Stimulated activated CD4-positive, alpha-beta T cell treated with anti-CD3 and anti-CD28 coated beads, Interleukin-15, amount 100 ng/mL, for 1 hour (primary cell): ENCODE measurements around the gene NAGPA.
"Not testable (repeated sequence)": the region's sequence is repeated elsewhere in the genome, so short reads cannot be mapped to it uniquely, and the experiment has no call there.

ENCODE experiments used
- DNase-seq, 2 donors: peaks; one replicate each; pipeline ENCODE4 v3.0.0-alpha.2; 2020; ENCODE audit warnings: low read depth in 1 of 2, low spot score in 1 of 2

The NAGPA gene, protein sequence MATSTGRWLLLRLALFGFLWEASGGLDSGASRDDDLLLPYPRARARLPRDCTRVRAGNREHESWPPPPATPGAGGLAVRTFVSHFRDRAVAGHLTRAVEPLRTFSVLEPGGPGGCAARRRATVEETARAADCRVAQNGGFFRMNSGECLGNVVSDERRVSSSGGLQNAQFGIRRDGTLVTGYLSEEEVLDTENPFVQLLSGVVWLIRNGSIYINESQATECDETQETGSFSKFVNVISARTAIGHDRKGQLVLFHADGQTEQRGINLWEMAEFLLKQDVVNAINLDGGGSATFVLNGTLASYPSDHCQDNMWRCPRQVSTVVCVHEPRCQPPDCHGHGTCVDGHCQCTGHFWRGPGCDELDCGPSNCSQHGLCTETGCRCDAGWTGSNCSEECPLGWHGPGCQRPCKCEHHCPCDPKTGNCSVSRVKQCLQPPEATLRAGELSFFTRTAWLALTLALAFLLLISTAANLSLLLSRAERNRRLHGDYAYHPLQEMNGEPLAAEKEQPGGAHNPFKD

DNA sequence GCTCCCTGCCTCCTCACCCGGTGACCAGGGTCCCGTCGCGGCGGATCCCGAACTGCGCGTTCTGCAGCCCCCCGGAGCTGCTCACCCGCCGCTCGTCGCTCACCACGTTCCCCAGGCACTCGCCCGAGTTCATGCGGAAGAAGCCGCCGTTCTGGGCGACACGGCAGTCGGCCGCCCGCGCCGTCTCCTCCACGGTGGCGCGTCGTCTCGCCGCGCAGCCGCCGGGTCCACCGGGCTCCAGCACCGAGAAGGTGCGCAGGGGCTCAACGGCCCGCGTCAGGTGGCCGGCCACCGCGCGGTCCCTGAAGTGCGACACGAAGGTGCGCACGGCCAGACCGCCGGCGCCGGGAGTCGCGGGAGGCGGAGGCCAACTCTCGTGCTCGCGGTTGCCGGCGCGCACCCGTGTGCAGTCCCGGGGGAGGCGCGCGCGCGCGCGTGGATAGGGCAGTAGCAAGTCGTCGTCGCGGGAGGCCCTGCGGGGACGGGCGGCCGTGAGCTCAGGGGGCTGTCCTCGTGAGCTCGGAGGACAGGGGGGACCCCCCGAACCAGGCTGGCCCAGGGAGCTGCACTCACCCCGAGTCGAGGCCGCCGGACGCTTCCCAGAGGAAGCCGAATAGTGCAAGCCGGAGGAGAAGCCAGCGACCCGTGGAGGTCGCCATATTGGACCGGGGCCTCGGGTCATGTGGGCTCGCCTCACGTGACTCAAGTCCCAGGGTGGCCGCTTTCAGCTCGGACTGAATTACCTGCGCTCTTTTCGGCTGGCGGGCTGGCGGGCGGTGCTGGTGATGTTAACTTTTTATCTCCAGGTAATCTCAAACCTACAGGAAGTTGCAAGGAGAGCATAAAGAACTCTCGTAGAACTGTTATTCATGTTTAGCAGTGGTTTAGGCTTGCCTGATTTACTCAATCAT lies at the start of gene NAGPA:
Gene NAGPA (minus strand): TSS at position 680 of the 911 bp plus-strand sequence. CDS start 21 bp downstream, at position 659.
- peak; percentile 64 to 76 for DNase-seq

DNA sequence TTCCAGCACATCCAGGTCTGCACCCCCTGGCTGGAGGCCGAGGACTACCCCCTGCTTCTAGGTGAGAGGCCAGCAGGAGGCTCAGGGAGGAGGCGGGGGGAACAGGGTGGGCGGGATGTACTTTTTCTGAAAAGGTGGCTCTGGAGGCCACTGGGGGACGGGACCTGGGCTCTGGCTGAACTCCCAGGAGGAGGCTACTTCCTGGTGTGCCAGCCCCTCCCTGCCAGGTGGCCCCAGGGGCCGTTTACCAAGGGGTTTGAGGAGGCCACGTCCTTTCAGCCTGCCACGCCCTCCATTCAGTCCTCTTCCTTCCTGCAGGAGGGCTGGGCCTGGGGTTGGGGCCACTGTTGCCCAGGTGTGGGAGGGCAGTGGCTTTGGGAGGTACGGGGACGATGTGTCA lies 47.3 kb upstream of the NAGPA start:
- not testable (repeated sequence) for DNase-seq

- not testable (repeated sequence) for DNase-seq
Observed at GRCh38 chr16:5080461-5080860, 46.7 kb upstream of the NAGPA start.

- DNase-seq = no peak
Observed at GRCh38 chr16:5078626-5079025, 44.9 kb upstream of the NAGPA start.

- no peak for DNase-seq
Observed at GRCh38 chr16:5077304-5077703, 43.6 kb upstream of the NAGPA start.

- no peak for DNase-seq
Observed at GRCh38 chr16:5075637-5076036, 41.9 kb upstream of the NAGPA start.

DNA sequence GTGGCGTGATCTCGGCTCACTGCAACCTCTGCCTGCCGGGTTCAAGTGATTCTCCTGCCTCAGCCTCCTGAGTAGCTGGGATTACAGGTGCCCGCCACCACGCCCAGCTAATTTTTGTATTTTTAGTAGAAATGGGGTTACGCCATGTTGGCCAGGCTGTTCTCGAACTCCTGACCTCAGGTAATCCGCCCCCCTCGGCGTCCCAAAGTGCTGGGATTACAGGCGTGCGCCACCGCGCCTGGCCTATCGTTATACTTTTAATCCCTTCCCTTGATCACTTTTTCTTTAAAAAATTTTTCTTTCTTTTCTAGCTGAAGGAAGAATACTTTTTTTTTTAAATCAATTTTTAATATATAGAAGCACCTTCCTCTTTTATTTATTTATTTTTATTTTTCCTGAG lies 40.0 kb upstream of the NAGPA start:
- not testable (repeated sequence) for DNase-seq

GRCh38 chr16:5073279-5073629 lies 39.5 kb upstream of the NAGPA start:
- no peak for DNase-seq

DNA sequence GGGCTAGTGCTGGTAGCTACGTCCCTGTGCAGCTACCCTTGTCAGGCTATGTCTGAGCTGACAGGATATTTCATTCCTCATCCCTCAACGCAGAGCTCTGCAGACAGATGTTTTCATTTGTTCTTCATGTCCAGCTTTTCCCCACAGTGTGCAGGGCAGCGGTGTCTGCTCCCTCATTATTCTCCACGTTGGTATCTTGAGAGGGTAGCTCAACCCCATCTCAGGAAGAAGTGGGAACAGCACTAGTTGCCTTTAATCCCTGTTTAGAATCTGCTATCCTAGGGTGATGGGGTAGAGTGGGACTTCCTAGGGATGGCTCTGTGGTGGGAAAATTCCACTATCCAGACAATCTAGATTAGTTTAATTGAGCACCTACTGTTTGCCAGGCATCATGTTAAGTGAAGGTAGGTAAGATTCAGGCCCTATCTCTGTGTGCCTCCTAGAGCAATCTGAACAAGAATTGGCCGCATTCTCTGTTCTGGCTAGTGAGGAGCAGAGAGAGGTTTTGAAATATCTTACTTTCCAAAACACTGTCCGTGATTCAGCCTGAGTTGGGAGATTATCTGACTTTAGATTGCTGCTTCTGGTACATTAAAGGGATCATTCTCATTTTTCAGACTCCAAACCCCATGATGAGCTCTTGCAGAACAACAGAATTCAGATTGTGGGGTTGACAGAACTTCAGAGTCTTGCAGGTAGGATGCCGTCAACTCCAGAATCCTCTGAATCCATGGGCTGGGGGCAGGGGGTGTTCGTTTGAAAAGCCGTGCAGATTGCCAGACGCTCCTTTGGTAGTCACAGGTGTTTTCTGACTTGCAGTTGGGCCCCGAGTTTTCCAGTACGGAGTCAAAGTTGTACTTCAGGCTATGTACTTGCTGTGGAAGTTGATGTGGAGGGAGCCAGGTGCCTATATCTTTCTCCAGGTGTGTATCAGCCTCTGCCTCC lies 38.9 kb upstream of the NAGPA start:
- no peak for DNase-seq

DNA sequence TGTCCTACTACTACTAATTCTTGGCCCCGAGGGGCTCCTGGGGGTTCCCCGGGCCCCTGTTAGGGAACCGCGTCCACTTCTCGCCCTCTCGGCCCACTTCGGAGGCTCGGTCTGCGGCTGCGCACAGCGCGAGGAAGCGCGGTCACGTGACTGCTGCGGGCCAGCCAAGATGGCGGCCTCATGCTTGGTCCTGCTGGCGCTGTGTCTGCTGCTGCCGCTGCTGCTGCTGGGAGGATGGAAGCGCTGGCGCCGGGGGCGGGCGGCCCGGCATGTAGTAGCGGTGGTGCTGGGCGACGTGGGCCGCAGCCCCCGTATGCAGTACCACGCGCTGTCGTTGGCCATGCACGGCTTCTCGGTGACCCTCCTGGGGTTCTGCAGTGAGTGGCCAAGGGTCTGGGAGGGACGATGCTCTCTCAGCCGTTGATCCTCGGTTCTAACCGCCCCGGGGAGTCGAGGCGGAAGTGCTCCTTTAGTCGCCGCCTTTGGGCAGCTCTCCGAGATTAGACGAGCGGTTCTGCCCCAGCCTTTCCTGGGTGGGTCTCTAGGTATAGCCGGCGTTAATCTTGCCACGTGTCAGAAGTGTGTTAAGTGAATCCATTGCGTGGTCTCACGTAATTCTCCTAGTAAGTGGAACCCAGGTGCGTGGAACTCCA lies 38.1 kb upstream of the NAGPA start, which contains the start of gene ALG1:
Gene ALG1 (plus strand): TSS at position 163 of the 653 bp plus-strand sequence. CDS start 7 bp downstream, at position 170.
- peak; percentile 77 to 84 for DNase-seq

DNA sequence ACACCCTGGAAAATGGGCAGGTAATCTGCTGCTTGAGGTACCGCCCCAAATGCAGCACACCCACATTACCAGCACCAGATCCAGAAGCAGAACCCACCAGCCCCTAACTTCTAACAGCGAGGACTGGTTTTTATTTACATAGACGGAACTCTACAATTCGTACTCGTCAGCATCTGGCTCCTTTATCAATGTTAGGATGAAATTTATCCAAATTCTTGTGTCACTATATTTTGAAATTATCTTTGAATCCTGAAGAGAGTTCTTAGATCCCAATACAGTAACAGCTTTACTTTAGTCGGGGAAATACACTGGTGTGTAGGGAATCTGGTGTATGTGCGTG lies 37.6 kb upstream of the NAGPA start:
- DNase-seq = no peak

- DNase-seq = no peak
Observed at GRCh38 chr16:5070431-5071186, 36.9 kb upstream of the NAGPA start.

- no peak for DNase-seq
Observed at GRCh38 chr16:5069854-5070253, 36.1 kb upstream of the NAGPA start.

DNA sequence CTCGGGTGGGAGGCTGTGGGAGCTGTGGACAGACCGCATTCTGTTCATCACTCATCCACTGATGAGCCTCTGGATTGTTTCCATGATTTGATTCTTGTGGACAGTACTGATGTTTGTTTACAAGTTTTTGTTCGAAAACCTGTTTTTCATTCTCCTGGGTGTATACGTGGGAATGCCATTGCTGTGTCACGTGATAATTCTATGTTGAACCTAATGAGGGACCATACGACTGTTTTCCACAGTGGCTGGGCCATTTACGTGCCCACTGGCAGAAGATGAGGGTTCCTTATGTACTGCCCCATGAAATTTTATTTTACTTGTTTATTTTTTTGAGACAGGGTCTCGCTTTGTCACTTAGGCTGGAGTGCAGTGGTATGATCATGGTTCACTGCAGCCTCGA lies 35.3 kb upstream of the NAGPA start:
- DNase-seq = no peak

DNA sequence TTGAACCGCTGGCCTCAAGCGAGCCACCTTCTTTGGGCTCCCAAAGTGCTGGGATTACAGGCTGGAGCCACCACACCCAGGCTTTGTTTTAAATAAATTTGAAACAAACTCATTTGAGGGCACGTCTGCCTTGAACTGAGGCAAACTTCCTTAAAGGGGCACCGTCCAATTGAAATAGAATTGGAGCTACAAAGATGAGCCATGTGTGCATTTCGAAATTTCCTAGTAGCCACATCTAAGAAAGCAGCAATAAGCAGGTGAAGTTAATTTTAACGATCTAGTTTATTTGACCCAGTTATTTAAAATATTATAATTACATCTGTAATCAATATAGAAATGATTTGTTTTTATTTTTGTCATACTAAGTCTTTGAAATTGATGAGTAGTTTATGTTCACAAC lies 32.8 kb upstream of the NAGPA start:
- DNase-seq = no peak

GRCh38 chr16:5065813-5066212 lies 32.1 kb upstream of the NAGPA start, which contains the start of gene C16orf89:
TSS of gene C16orf89 (minus strand) at chr16:5065956. CDS start at chr16:5065908, 48 bp downstream.
- DNase-seq = no peak

GRCh38 chr16:5065326-5065725 lies 31.6 kb upstream of the NAGPA start:
- no peak for DNase-seq

GRCh38 chr16:5064915-5065314 lies 31.2 kb upstream of the NAGPA start:
- DNase-seq = no peak
